Stimulated activated CD4-positive, alpha-beta T cell treated with anti-CD3 and anti-CD28 coated beads, Interleukin-4, amount 100 ng/mL, for 24 hours (primary cell): ENCODE data around the gene SNHG17.
"Not testable (repeated sequence)": the region's sequence is repeated elsewhere in the genome, so short reads cannot be mapped to it uniquely, and the experiment has no call there.

ENCODE experiments used
- DNase-seq: peaks from one replicate; pipeline ENCODE4 v3.0.0-alpha.2; 2020

The SNHG17 gene

DNA sequence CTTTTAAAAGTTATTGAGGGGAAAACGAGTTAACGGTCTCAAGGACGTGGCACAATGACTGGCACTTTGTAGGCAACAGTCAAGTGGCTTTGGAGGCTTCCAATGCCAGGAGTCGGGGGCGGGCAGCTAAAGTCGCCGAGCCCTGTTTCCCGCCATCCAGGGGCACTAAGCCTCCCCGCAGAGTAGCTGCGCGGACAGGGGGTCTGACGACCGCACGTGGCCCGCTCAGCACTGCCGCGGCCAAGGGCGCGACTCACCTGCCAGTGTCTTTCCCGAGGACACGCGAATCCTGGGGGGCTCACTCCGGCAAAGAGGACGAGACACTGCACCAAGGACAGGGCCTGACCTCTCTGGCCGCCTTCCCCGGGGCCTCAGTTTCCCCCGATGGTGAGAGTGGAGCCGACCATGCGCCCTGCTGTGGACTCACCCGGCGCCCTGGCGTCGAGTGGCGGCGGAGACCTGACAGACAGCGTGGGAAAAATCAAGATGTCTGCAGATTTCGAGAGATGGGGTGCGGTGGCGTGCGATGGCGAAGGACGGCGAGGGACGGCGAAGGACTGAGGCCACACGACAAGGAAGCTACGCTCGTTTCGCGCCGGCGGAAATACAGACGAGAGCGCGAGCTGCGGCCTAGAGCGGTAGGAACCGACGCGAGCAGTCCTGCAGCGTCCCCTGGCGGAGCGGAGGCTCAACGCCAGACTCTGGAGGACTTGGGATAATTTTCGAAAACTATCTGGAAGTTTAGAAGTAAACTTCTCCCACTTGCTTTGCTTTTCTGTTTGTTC lies at the start of gene SNHG17:
SNHG17 (minus strand) TSS at position 559 of the 785 bp plus-strand sequence.
- peak; percentile 91 for DNase-seq

DNA sequence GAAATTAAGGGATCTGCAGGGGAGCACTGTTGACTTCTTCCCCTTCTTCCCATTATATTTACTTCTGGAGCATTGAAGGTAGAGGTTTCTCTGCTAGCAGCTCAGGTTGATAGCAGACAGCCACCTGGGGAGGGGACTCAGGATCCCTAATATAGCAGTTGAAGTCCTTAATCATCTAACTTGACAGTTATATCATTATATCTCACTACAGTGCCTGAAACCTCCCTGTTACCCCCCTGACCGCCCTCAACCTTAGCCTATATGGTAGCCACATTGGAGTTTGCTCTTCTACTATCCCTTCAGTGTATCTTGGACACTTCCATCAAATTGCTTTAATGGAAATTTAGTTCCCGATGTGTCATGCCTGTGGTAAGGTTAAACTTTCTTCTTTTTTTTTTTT lies 44.5 kb upstream of the SNHG17 start:
- no peak for DNase-seq

DNA sequence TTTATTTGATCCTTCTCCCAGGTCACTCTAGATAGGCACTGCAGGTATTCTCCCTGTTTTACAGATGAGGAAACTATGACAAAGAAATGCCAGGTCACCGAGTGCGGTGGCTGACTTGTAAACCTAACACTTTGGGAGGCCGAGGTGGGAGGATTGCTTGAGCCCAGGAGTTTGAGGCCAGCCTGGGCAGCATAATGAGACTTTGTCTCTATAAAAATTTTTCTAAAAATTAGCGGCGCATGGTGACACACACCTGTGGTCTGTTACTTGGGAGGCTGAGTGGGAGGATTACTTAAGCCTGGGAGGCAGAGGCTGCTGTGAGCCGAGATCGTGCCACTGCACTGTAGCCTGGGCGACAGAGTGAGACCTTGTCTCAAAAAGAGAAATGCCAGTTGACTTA lies 42.6 kb upstream of the SNHG17 start:
- DNase-seq, result no peak

DNA sequence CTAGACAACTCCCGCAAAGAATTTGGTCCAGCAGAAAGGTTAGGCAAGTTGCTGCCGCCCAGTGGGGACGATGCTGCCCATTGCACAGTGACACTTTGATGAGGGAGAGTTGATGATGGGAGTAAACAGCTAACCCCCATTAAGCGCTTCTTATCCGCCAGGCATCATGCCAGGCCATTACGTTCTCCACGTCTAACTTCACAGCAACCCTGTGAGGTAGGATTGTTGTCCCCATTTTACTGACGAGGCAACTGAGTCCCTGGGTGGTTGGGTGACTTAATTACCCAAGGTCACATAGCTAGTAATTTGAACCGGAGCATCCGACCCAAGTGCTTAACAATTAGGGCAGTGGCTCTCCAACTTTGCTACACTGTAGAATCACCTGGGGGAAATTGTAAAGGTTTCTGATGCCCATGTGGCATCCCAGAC lies 38.3 kb upstream of the SNHG17 start:
- DNase-seq, result no peak

DNA sequence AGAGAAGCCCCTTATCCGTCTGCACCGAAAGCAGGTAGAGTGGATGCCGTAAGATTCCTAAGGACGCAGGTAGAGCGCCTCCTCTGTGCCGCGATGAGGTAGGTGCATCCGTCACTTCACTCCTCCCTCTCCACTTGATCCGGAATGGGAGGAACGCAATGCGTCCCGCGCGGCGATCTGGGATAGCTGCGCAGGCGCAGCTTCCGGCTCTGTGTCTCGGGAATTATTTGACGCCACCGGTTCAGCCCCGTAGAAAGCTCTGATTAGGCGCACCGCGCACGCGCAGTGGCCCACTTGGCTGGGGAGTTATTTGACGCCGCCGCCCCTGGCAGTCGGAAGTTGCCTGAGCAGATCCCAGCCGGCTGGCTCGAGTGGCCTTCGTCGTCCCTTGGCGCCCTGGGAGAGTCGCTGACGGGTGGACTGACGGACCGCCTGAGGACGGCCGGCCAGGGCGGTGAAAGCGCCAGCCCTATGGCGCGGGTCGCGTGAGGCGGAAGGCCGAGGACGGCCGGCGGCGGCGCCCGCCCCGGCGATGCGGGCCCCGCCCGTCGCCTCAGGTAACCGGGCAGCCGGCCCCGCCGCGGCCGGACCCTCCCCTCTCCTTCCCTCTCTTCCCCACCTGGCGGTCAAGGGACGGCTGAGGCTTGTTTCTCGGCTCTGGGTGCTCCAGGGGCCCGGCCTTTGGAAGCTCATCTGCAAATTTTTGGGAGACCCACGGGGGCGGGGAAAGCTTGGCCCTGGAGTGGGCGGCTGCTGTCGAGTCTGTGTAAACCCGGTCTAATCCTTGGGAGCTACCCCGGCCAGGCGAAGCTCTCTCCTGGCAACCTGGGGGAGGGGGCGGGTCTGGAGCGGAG lies 37.6 kb upstream of the SNHG17 start, which contains the start of gene RALGAPB:
RALGAPB (plus strand) TSS at position 331 of the 854 bp plus-strand sequence. CDS start 15,590 bp downstream, outside the sequence.
- peak; percentile 98 for DNase-seq

DNA sequence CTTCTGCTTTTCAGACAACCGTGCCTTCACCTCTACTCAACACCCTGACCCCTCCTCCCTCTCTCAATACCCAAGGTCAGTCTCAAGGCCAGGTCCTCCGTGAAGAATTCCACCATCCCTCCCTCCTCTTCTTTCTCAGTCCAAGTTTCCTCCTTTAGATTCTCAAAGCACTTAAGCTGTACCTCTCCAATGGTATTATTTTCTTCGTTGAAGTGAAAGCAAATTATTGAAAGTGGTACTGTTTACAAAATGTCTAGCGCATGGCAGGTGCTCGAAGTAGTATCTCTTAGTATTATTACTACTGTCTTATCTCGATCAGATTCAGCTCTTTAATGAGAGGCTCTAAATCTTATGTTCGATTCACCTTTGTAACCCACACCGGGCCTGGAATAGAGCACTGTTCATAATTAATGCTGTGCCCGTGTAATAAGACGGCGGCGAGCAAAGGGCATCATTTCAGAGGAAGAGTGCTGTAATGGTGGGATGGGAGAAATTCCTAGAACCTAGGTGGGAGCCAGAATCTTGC lies 36.9 kb upstream of the SNHG17 start:
- DNase-seq, result no peak

DNA sequence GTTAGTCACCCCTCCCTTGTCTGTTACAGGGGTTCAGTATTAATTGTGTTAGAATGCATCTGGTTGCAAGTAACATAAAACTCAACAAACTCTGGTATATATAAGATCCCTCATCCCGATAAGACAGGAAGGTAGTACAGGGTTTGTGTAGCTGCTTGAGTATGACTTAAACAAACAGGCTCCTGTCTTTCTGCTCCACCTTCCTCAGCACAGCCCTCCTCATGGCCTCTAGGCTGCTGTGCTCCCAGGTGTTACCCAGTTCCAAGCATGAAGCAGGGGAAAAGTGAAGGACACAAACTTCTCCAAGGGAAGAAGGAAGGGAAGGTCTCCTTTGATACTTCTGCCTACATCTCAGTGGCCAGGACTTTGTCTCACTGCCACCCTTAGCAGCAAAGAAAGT lies 36.1 kb upstream of the SNHG17 start:
- no peak for DNase-seq

DNA sequence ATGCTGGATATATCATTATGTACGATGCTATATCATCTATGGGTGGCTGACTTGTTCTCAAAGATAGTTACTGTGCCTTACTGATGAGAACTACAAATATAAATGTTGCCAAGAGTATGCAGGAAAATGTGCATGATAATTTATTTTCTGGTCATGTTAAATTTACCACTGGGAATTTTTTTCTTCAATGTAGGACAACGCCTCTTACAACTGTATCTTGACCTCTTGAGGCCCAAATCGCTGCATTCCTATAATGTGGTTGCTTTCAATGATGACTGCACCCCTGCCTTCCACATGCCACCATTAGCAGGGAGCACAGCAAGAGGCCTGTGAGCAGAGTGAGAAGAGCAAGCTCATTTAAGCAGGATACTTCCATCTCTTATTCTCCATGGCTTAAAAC lies 31.9 kb upstream of the SNHG17 start:
- DNase-seq, result no peak

DNA sequence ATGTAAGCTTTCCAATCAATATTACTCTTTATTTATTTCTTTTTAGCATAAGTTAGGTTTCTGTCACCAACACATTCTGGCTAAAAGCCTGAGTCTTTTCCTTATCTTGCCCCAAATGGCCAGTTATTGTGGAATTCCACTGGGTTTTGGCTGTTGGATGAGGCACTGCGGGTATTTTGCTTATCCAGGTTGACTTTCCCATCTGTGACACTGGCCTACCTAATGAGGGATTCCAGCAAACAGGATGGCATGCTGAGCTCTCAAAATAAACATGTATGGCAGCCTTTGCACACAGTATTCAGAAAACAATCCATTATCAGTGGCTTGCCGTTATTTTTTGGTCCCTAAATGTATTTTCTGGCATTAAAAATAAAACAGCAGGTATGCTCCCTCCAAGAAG lies 31.0 kb upstream of the SNHG17 start:
- DNase-seq, result no peak

DNA sequence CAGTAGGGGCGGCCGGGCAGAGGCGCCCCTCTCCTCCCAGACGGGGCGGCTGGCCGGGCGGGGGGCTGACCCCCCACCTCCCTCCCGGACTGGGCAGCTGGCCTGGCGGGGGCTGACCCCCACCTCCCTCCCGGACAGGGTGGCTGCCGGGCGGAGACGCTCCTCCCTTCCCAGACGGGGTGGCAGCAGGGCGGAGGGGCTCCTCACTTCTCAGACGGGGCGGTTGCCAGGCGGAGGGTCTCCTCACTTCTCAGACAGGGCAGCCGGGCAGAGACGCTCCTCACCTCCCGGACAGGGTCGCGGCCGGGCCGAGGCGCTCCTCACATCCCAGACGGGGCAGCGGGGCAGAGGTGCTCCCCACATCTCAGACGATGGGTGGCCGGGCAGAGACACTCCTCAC lies 26.4 kb upstream of the SNHG17 start:
- DNase-seq, result not testable (repeated sequence)

DNA sequence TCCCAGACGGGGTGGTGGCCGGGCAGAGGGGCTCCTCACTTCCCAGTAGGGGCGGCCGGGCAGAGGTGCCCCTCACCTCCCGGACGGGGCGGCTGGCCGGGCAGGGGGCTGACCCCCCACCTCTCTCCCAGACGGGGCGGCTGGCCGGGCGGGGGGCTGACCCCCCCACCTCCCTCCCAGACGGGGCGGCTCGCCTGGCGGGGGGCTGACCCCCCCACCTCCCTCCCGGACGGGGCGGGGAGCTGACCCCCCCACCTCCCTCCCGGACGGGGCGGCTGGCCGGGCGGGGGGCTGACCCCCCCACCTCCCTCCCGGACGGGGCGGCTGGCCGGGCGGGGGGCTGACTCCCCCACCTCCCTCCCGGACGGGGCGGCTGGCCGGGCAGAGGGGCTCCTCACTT lies 26.0 kb upstream of the SNHG17 start:
- not testable (repeated sequence) for DNase-seq

DNA sequence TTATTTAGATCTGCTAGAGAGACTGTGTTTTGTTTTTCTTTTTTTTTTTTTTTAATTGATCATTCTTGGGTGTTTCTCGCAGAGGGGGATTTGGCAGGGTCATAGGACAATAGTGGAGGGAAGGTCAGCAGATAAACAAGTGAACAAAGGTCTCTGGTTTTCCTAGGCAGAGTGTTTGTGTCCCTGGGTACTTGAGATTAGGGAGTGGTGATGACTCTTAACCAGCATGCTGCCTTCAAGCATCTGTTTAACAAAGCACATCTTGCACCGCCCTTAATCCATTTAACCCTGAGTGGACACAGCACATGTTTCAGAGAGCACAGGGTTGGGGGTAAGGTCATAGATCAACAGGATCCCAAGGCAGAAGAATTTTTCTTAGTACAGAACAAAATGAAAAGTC lies 25.5 kb upstream of the SNHG17 start:
- not testable (repeated sequence) for DNase-seq

DNA sequence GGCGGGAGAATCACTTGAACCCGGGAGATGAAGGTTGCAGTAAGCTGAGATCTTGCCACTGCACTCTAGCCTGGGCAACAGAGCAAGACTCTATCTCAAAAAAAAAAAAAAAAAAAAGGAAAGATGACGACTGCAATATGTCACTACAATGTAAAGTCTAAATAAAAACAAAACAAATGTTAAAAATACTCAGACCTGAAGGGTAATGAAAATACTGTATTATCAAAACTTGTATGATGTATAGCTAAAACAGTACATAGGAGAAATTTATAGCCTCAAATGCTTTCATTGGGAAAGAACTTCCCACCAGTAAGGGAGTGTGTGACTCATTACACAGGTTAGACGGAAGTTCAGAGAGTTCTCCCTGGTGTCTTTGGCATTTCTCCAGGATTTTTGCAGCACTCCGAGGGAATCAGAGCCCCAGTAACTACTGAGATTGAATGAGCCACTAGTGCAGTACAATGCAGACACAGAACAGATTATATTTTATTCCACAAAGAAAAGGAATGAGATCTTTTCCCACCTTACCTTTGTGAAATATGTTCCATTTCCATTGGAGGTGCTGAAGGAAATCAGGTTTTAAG lies 25.0 kb upstream of the SNHG17 start:
- no peak for DNase-seq

DNA sequence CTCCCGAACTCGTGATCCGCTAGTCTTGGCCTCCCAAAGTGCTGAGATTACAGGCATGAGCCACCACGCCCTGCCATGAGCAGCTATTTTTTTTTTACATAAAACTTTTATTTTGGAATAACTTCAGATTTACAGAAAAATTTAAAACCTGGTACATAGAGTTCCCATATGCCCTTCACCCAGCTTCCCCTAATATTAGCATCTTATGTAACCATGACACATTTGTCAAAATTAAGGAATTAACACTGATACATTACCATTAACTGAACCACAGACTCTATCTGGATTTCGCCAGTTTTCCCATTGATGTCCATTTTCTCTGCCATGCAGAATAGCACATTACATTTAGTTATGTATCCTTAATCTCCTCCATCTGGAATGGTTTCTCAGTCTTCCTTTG lies 23.2 kb upstream of the SNHG17 start:
- no peak for DNase-seq

DNA sequence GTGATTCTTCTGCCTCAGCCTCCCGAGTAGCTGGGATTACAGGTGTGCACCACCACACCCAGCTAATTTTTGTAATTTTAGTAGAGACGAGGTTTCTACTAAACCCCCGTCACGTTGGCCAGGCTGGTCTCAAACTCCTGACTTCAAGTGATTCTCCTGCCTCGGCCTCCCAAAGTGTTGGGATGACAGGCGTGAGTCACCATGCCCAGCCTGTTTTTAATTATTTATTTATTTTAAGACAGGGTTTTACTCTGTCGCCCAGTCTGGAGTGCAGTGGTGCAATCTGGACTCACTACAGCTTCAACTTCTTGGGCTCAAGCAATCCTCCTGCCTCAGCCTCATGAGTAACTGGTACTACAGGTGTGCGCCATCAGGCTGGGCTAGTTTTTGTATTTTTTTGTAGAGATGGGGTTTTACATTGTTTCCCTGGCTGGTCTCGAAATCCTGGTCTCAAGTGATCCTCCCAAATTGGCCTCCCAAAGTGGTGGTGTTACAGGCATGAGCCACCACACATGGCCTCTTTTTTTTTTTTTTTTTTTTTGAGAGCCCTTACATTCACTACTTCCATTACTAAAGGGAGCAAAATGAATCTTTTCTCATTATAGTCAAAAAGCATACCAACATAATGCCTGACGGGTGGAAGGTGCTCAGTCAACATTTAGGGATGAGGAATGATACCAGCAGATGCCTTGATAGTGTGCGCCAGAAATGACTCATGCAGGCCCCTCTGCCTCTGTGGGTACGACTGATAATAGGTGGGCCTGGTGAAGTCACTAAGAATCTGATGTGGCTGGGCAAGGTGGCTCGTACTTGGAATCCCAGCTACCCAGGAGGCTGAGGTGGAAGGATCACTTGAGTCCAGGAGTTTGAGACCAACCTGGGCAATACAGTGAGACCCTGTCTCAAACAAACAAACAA lies 19.7 kb upstream of the SNHG17 start:
- DNase-seq, result no peak

DNA sequence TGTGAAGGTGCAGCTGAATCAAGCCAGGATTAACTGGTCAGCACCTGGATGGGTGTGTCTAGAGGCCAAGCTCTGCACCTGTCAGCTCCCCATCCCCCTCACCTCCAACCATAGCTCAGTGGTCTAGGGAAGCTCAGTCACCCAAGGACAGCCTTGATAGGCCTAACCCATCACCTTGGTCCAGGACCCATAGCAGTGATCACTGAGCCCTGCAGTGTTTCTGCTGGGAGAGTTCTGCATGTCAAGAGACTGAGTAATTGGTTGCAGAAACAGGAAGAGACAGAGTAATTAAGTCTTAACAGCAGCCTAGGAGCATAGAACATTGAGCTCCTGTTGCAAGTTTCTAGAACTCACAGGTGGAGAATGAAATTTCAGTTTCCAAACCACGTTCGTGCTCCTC lies 18.8 kb upstream of the SNHG17 start:
- no peak for DNase-seq

DNA sequence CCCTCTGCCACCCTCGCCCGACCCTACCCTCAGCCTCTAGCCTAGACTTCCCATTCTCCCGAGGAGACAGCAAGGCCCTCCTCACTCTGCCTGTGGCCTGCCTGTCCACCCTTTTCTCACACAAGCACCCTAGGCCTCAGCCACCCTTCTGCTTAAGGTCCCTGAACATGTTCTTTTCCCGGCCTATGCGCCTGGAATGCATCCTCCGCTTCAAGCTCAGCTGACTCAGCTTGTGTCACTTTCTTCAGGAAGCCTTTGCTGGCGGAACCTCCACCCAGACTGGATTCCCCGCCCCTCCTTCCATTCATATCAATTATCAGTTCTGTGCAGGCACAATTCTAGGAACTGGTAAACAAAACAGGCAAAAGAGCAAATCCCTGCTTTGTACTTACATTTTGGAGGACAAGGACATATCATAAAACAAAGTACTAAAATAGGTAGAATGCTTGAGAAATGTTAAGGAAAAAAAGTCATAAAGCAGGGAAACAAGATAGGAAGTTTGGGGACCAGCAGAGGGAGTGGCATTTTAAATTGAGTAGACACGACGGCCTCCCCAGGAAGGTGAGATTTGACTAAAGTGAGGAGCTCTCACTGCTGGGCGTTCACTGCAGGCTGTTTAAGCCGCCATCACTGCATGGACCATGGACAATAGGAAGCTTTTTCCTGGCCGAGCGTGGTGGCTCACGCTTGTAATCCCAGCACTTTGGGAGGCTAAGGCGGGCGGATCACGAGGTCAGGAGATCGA lies 17.9 kb upstream of the SNHG17 start:
- DNase-seq, result no peak

DNA sequence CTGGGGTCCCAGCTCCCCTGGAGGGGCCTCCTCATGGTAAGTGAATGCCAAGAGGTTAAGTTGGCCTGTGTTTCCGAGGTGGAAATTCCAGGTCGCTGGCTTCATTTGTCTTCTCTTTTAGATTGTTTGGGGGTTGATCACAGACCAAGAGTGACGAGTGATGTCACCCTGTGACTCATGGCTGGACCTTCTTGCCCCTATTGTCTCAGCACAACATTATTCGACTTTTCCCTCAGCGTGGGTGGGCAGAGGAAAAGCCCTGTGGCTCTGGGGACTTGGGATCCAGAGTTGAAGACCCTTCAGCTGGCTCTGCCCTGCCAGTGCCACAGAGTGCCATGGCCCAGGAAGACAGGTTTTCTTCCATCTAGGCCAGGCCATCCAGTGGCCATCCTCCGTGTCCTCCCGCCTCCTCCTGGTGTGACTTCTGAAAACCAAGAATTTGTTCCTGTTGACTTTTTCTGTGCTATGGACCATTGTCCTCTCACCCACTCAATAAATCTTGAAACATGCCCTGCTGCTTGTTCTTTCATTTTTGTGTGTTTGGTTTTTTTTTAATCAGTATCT lies 15.4 kb upstream of the SNHG17 start:
- DNase-seq, result no peak

DNA sequence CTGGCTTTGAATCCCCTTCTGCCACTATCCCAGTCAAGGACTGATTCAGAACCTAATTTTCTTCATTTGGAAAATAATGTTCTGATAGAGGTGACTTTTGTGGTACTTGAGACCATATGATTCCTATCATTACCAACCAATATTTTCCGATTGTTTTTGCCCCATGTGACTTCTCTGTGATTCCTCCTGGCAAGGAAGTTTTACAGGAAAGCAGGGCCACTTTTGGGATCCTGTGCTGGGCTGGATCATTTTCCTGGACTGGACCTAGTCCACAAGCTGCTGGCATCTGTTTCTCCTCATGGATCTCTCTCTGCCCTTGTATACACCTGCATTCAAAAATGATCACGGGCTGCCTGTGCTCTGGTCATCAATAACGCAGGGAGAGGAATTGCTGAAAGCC lies 13.9 kb upstream of the SNHG17 start:
- DNase-seq, result no peak

DNA sequence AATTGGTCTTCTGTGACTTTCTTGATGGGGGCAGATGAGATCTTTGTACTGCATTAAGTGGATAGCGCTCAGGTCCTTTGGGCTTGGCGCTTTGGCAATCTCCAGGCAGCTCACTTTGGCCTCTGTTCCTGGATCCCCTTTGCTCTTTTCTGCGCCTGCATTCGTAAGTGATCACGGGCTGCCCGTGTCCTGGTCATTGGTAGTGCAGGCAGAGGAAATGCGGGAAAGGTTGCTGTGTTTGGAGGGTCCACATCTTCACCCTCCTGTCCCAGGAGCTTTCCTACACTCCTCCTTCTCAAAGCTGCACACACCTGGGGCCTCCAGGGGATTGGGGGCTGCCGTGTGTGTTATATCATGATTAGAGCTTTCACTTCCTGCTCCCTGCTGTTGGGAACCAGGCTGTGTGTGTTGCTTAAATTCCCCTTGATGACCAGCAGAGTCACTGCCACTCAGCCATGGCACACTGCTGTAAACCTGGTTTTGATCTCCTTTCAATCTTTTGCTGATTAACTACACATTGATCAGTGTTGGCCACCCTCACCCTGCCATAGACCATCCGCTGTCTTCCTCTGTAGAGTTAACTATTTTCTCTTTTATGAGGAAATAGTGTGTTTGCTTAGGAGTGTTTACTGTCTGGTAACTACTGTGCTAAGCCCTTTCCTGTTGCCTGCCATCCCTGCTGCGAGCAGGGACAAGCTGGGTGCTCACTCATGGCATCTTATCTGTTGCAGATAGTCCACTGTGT lies 13.0 kb upstream of the SNHG17 start:
- DNase-seq, result no peak
